Aorta (tissue), 5 donors: ENCODE results near the gene MS4A8. TPM values are rescaled to one million over a fixed set of nuclear protein-coding genes. Genes with fewer than 3 reads are reported as not detected.
"Not testable (repeated sequence)": the region's sequence is repeated elsewhere in the genome, so short reads cannot be mapped to it uniquely, and the experiment has no call there.

Experiments
- ATAC-seq: fragments of 200-7000 bp; cut with Tn5 transposase; one replicate; pipeline ENCODE4 v1.9.1; 2022; ENCODE audit warnings: moderate library complexity; ENCODE audit not compliant: low FRiP score
- DNase-seq, 2 donors: peaks; one replicate each; pipeline ENCODE4 v3.0.0-alpha.2; 2020
- H3K27ac ChIP-seq, 2 donors: one replicate each; pipeline ENCODE4 v1.5.1; 2013; ENCODE audit warnings: low read length in 2 of 2, mild to moderate bottlenecking in 2 of 2, moderate library complexity in 2 of 2, control low read depth in 1 of 2, inconsistent platforms in 1 of 2, low read depth in 1 of 2
- H3K27me3 ChIP-seq, 2 donors: one replicate each; pipeline ENCODE4 v1.6.1; 2013; ENCODE audit warnings: control low read depth in 1 of 2, low read length in 1 of 2, mild to moderate bottlenecking in 1 of 2, moderate library complexity in 1 of 2; ENCODE audit not compliant: insufficient read depth in 2 of 2, control insufficient read depth in 1 of 2
- H3K36me3 ChIP-seq, 2 donors: one replicate each; pipeline ENCODE4 v1.6.1; 2013; ENCODE audit warnings: control low read depth in 1 of 2, low read length in 1 of 2, mild to moderate bottlenecking in 1 of 2; ENCODE audit not compliant: insufficient read depth in 2 of 2, control insufficient read depth in 1 of 2
- H3K4me1 ChIP-seq, 2 donors: one replicate each; pipeline ENCODE4 v1.6.1; 2013; ENCODE audit warnings: low read length in 2 of 2, control low read depth in 1 of 2, mild to moderate bottlenecking in 1 of 2, moderate library complexity in 1 of 2; ENCODE audit not compliant: insufficient read depth in 2 of 2, control insufficient read depth in 1 of 2
- H3K4me3 ChIP-seq, 2 donors: one replicate each; pipeline ENCODE4 v1.5.1; 2013; ENCODE audit warnings: low read length in 2 of 2, control low read depth in 1 of 2, mild to moderate bottlenecking in 1 of 2
- H3K9me3 ChIP-seq: one replicate; pipeline ENCODE4 v1.6.1; 2013; ENCODE audit warnings: mild to moderate bottlenecking, low read length; ENCODE audit not compliant: control insufficient read depth
- WGBS, 2 donors: extraction: QIAGEN DNeasy Blood & Tissue Kit; methylation state at CpG; one replicate each; pipeline ENCODE4 v1.1.7; 2013; 5-methylcytosine and 5-hydroxymethylcytosine counted together
- intact Hi-C, 2 donors: fragments of 100-400 bp; cut with DNase I; formaldehyde crosslinking; loops; one replicate each; pipeline versions ENCODE4 v1.14.2 to v1.15.0; 2022
- polyA plus RNA-seq, 2 donors: library from polyadenylated mRNA; stranded (reverse); fragments of 200-250 nt; gene quantifications; one replicate each; pipeline ENCODE4 v1.2.3, GENCODE V29; 2013
- total RNA-seq, 2 donors: library from RNA; stranded (reverse); fragmentation: NEBNext Ultra II Directional; extraction: Animal tissue kit (Norgen Biotek cat#: 25700); gene quantifications; one replicate each; pipeline ENCODE4 v1.2.1, GENCODE V29; 2021
- donor health status: healthy with polysubstance abuse.
- donor health status: Bipolar disorder and iron deficiency.
- donor health status: DM: no; HTN: no; CAD: no.
- donor health status: DM: no; HTN: no; CAD: no.
- donor health status: DM: yes; HTN: yes; CAD: no.

The MS4A8 gene
- total and polyA plus RNA-seq, 4 donors: 17.9 TPM; not detected in 3

- WGBS, 2 donors: 90 to 93% methylated on average over 5 of the region's 5 CpGs
- no peaks in the 10 kb centered on the region for H3K36me3 ChIP-seq
Measured at GRCh38 chr11:60699936-60700335, 524 bp downstream of the MS4A8 start.

GRCh38 chr11:60700689-60701468 is 1.5 kb downstream of the MS4A8 start:
- DNase-seq: no peak
- no peaks in the 10 kb centered on the region for H3K4me1 ChIP-seq
- H3K4me3 ChIP-seq: no peak overlapping the region
- H3K36me3 ChIP-seq: no peaks in the 10 kb centered on the region
- no peak overlapping the region for H3K27ac ChIP-seq
- H3K27me3 ChIP-seq: no peaks in the 10 kb centered on the region
- intact Hi-C loops: no loop called here
- H3K9me3 ChIP-seq: no peaks in the 10 kb centered on the region
- WGBS, 2 donors: 43 to 55% methylated on average over 14 of the region's 14 CpGs
- no peak for ATAC-seq

More at GRCh38 chr11:60699936-60700335, 524 bp downstream of the MS4A8 start:
- Histone ChIP-seq H3K27ac (no peak overlapping the region), H3K4me1 (no peaks in the 10 kb centered on the region), H3K27me3 (no peaks in the 10 kb centered on the region), H3K9me3 (no peaks in the 10 kb centered on the region), H3K4me3 (no peak overlapping the region)
- DNase-seq (no peak), ATAC-seq (no peak)
- intact Hi-C loops: no loop called here

- Histone ChIP-seq H3K4me3 (no peak overlapping the region), H3K4me1 (no peaks in the 10 kb centered on the region), H3K27ac (no peak overlapping the region), H3K27me3 (no peaks in the 10 kb centered on the region), H3K36me3 (no peaks in the 10 kb centered on the region), H3K9me3 (no peaks in the 10 kb centered on the region)
- 60 to 61% methylated on average over 4 of the region's 4 CpGs for WGBS, 2 donors
- DNase-seq: no peak
- no peak for ATAC-seq
- intact Hi-C loops: no loop called here
Measured at GRCh38 chr11:60701469-60701818, 2.0 kb downstream of the MS4A8 start.

- Histone ChIP-seq H3K36me3 (no peaks in the 10 kb centered on the region), H3K27me3 (no peaks in the 10 kb centered on the region), H3K4me3 (no peak overlapping the region), H3K27ac (no peak overlapping the region), H3K4me1 (no peaks in the 10 kb centered on the region), H3K9me3 (no peaks in the 10 kb centered on the region)
- intact Hi-C loops: no loop called here
- ATAC-seq (no peak), DNase-seq (no peak)
- WGBS, 2 donors: 84 to 85% methylated on average over 12 of the region's 12 CpGs
Measured at GRCh38 chr11:60703374-60703773, 4.0 kb downstream of the MS4A8 start.

- Histone ChIP-seq H3K9me3 (no peaks in the 10 kb centered on the region), H3K27ac (no peak overlapping the region), H3K36me3 (no peaks in the 10 kb centered on the region), H3K4me3 (no peak overlapping the region), H3K4me1 (no peaks in the 10 kb centered on the region), H3K27me3 (no peaks in the 10 kb centered on the region)
- DNase-seq (no peak), ATAC-seq (no peak)
- WGBS, 2 donors: 83 to 88% methylated on average over 5 of the region's 5 CpGs
- intact Hi-C loops: no loop called here
Measured at GRCh38 chr11:60705895-60706294, 6.5 kb downstream of the MS4A8 start.

GRCh38 chr11:60706931-60707330 is 7.5 kb downstream of the MS4A8 start:
- H3K4me1 ChIP-seq: no peaks in the 10 kb centered on the region
- no peaks in the 10 kb centered on the region for H3K9me3 ChIP-seq
- no peaks in the 10 kb centered on the region for H3K27me3 ChIP-seq
- DNase-seq (no peak), ATAC-seq (no peak)
- no peaks in the 10 kb centered on the region for H3K36me3 ChIP-seq
- WGBS, 2 donors: 69 to 70% methylated on average over 5 of the region's 5 CpGs
- intact Hi-C loops: no loop called here
- no peak overlapping the region for H3K4me3 ChIP-seq
- no peak overlapping the region for H3K27ac ChIP-seq

- no peak for DNase-seq
- no peak overlapping the region for H3K4me3 ChIP-seq
- ATAC-seq: no peak
- no peak overlapping the region for H3K27ac ChIP-seq
- no peaks in the 10 kb centered on the region for H3K9me3 ChIP-seq
- intact Hi-C loops: no loop called here
- H3K36me3 ChIP-seq: no peaks in the 10 kb centered on the region
- WGBS, 2 donors: 68 to 74% methylated on average over 4 of the region's 4 CpGs
- no peaks in the 10 kb centered on the region for H3K27me3 ChIP-seq
- H3K4me1 ChIP-seq: no peaks in the 10 kb centered on the region
Measured at GRCh38 chr11:60710482-60710881, 11.1 kb downstream of the MS4A8 start.

- ATAC-seq (no peak), DNase-seq (no peak)
- 75 to 76% methylated on average over 4 of the region's 4 CpGs for WGBS, 2 donors
- H3K4me3 ChIP-seq: no peak overlapping the region
- no peaks in the 10 kb centered on the region for H3K36me3 ChIP-seq
- H3K9me3 ChIP-seq: no peaks in the 10 kb centered on the region
- H3K27me3 ChIP-seq: no peaks in the 10 kb centered on the region
- intact Hi-C loops: no loop called here
- H3K27ac ChIP-seq: no peak overlapping the region
- H3K4me1 ChIP-seq: no peaks in the 10 kb centered on the region
Measured at GRCh38 chr11:60711276-60711675, 11.9 kb downstream of the MS4A8 start.

GRCh38 chr11:60713423-60713822 is 14.0 kb downstream of the MS4A8 start:
- H3K4me3 ChIP-seq, intact Hi-C loops, H3K27me3 ChIP-seq, H3K27ac ChIP-seq, H3K9me3 ChIP-seq, H3K36me3 ChIP-seq, DNase-seq, ATAC-seq, H3K4me1 ChIP-seq: not testable (repeated sequence)
- 82 to 83% methylated on average over 6 of the region's 6 CpGs for WGBS, 2 donors
